Measurements from ENCODE around the gene SORCS1.

Gene SORCS1

DNA sequence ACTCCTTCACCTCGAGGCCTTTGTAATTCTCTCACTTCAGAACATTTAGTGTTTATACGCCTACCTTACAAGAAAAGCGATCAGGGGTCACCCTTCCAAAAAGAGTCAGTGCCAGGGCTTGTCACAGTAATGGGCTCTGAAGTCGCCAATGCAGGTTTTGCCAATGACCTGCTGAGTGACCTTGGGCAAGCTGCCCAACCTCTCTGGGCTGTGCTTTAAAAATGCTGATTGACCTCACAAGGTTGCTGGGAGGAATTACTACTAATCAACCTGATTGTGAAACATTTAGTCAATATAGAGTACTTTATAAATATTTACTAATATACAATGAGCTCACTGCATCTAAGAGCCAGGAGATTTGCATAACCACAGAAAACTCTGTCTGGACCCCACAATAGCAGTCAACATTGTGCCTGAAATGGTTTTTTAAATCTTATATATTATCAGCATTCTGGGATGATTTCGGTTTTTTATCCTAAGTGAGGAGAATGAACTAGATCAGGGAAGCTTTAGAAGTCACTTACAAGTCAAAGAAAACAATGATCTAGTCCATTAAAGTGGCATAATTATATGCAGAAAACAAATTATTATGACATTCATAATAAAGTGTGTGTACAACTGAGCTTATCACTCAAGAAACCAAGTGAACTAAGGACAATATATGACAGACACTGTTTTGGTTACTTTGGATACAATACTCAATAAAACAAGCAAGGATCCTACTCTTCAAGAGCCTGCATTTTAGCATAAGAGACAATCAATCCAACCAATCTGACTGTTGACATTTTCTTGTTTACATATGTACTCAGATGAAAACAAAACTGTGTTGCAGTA, 290.5 kb downstream of the SORCS1 start:
- no peak for DNase-seq

DNA sequence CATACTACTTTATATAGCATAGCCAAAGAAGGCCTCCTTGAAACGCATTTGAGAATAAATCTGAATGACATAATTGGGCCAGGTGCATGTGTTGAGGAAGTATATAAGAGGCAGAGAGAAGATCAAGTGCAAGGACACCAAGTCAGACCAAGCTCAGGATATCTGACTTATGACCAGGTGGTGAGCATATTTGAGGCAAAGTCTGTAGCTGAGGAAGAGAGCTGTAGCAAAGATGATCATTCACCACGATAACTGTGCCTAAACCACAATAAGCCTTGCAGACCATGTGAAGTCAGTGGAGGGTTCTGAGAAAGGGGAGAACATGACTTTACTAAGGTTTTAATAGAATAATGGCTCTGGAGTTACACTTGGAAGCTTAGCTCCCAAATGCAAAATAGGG, 292.3 kb downstream of the SORCS1 start:
- DNase-seq, result no peak

DNA sequence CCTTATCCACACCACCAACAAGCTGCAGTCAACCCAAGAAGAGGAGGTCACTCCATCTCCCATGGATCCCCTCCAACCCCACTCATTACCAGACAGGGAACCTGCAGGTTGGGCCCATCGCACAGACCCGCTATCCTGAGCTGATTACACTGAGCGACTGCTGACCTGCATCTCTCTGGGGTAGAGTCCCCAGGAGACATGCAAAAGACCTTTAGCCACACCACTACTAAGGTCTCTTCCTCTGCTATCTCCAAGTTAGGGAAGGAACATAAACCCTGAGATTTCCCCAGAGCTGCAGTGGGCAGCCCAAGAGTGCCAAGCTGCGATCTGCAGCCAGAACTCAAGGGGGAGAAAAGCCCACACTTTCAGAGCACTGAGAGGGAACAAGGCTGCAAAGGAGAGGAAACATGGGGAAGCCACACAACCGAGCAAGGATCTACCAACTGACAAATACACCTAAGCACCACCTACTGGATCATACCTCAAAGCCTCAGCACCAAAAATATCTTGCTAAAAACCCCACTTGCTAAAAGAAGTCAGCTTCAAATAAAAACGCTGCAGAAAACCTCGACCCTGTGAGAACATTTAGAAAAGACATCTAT, 298.2 kb downstream of the SORCS1 start:
- DNase-seq, result no peak

DNA sequence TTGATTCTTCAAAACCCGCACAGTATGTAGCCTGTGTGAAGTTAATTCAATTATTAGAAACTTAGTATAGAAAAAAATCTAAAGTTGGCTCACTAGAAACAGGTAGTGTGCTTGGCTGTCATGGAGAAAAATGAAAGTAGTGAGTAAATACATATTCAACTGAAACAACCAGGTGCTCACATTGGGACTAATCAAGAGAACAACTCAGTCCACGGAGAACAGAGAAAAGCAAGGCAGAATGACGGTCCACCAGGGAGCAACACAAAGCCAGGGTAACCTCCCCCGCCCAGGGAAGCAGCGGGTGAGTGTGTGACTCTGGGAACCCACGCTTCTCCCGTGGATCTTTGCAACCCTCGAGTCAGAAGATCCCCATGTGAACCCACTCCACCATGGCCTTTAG, 300.5 kb downstream of the SORCS1 start:
- no peak for DNase-seq

DNA sequence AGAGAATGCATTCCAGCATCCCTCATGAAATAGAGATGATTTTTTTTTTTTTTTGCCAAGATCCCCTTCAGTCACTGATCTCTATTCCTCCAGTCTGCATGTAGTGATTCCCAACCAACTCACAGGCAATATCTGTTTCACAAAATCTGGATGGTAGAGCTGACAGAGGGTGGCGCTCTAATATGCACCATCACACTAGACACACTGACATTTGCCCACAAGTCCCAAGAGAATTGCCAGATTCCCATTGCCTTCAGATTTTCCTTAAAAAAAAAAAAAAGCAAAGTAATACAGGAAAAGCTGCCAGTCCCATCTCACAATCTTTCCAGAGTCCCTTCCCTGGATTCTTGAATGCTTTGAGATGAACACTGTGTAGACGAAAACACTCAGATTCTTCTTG, 301.0 kb downstream of the SORCS1 start:
- DNase-seq, result no peak

DNA sequence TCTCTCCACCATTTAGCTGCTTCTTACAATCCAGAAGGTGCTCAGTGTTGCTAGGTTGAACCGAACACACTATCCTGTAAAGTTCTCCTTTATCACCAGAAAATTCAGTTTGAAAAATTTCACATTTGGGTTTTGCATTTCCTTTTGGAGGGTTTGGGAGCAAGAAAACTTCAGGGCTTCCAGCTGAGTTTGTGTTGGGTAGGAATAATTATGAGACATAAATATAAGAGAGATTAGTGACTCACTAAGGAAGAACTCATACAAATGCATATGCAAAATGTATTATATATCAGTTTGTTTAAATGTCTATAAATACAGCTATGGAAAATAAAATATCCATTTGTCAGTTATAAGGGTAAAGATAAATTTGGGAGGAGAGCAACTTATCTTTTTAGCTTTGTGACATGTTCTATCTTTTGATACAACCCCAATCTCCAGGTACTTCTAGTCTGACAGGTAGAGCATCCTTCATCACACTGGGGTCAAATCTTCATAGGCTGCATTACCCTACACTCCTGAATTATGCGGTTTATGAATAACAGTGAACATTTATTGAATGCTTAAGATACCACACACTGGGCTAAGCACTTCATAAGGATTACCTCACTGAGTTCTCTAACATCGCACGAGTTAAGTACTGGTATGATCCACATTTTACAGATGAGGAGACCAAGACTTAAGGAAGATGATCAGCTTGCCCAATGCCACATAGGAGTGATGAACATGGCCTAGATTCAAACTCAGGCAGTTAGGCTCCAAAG, 304.4 kb downstream of the SORCS1 start:
- DNase-seq, result no peak

DNA sequence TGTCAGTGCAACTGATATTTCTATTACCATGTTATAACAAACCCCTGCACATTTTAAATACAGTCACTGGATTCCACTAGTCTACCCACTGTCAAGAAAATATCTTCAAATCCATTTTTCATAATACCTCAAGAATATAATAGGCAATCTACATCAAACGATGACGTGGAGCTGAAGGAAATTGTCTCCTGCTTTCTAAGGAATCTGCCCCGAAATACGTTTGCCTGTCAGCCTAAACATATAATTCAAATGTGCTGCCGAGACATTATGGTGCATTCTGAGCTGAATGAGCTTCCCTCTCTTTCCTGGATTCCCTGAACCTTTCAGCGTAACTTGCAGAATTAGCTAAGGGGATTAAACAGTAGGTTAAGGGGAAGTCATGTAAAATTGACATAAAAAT, 306.8 kb downstream of the SORCS1 start:
- DNase-seq, result no peak

DNA sequence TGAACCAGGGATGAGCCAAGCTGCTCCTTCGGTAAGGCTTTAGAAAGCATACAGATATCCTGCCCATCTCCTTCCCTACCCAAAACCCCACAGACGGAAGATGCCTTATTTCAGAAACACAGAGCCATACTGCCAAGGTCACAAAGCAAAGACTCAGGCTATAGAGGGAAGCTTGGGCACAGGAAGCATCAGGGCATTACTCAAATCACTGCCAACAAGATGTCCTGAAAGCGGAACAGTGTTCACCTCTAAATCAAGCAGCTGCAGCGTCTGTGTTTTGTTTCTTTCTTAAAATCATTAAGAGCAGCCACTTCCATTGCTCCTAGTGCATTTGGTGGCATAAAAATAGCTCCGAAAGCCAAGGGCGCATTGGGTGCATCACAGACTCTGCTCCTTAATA, 307.3 kb downstream of the SORCS1 start:
- DNase-seq, result no peak

DNA sequence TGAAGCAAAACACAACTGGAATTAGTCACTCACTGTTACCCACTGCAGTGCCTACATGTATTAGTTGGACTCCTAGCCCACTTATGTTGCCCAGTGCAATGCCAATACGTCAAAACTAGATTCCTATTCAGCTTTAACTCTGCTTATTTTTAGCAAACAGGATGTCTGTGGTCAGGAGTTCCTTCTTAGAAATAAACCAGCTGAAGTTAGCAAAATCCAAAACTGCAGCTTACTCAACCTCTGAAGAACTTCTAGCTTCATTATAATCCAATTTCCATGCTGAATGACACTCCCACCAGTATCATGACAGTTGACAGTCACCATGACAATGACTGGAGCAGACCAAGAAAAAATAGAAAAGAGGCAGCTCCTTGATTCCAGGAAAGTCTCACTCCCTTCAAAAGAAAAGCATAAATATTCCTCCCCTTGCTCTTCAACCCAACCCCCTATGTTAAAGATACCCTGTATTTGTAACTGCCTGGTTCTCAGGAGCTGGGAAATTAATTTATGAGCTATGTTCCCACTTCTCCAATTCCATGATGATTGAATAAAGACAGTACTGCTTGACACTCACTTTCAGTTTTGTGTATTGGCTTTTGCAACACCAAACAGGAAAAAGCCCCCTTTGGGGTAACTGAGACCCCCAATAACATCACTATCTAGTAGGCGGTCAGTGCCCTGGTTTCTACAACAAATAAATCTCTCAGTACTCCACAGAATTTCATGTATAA, 327.4 kb downstream of the SORCS1 start:
- DNase-seq, result peak; percentile 70 to 78

DNA sequence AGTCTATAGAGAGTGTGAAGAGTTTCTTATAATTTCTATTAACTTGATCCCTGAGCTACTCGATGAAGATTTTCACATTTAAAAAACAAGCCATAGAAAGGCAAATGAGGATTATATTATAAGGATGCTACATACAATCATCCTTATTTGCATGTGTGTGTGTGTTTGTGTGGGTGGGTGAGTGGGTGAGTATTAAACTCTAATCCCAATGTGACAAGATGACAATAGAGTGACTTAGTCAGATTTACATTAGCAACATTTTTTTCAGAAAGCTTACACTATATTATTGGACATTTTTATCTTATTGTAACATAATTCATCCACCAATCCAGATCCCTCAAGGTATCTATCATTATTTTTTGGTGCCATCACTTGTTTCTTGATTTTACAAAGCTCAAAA, 331.7 kb downstream of the SORCS1 start:
- DNase-seq, result peak; percentile 47 to 65

DNA sequence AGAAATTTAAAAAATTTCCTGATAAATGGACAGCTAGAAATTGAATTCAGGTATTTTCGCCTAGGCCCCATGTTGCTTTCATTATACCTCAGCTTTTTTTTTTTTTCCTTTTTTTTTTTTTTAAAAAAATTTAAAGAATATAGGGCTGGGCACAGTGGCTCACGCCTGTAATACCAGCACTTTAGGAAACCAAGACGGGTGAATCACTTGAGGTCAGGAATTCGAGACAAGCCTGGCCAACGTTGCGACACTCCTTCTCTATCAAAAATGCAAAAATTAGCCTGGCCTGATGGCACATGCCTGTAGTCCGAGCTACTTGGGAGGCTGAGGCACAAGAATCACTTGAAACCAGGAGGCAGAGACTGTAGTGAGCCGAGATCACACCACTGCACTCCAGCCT, 334.0 kb downstream of the SORCS1 start:
- peak; percentile 56 to 63 for DNase-seq

DNA sequence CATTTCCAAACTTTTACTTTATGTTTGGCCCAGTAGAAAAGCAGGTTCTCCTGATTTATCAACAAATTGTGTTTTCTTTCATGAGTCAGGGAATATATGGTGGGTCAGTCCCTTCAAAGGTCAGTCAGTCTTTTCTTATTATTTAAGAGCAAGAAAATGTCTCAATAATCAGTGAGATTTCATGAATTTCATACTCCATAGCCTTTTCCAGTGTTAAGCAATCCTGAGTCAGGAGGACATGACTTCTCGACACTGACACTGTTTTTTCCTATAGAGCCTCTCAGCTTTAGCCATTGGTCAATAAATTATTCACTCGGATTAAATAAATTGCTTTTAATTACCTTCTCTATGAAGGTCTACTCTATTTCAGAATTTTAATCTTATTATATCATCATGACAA, 334.5 kb downstream of the SORCS1 start:
- peak; percentile 88 to 95 for DNase-seq

DNA sequence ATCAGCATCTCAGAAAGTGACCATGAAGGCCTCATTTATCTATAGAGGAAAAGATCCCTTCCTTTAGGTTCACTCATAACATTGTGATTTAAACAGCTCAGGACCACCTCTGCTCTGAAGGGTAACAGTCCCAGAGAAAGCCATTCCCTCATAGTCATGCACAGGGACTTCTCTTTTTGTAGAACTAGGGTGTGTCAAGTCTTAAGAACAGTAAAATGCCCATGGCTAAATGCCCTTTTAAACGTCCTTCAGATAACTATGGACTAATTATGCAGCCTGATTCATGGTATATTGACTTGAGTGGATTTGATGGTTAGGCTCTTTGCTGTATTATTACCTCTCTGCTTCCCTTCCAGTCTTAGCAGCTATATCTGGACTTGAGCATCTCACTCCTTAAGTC, 337.8 kb downstream of the SORCS1 start:
- peak; percentile 29 to 48 for DNase-seq

DNA sequence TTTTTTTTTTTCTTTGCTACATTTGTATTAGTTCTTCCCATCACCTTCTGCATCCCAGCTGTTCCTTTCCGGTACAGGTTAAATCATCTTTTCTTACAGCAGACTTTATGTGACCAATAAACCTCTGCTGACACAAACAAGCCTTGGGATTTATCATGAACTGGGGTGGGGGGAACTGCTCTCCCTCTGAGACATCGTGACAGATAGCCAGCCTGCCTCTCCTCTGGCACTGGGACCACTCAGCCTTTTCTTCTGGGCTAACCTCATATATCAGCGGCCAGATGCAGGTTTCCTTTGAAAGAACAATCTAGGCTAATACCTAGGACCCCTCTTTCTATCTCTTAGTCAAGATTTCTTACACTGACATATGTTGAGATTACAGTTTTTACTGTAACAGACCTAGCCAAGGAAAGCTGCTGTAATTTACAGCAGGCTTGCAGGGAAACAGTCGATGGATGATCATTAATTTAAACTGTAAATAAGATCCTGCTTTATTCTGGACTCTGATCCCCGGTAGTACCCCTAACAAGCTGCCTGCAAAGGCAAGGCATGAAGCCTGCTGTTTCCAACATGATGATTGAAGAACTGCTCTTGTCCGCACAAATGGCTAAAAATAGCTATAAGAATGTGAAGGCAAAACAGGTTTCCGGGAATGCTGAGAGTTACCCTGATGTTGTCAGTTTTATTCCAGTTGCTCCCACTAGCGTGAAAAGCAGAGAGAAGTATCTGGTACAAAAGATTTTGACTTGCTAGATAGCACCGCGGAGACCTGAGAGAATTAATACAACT, 338.7 kb downstream of the SORCS1 start:
- no peak for DNase-seq

DNA sequence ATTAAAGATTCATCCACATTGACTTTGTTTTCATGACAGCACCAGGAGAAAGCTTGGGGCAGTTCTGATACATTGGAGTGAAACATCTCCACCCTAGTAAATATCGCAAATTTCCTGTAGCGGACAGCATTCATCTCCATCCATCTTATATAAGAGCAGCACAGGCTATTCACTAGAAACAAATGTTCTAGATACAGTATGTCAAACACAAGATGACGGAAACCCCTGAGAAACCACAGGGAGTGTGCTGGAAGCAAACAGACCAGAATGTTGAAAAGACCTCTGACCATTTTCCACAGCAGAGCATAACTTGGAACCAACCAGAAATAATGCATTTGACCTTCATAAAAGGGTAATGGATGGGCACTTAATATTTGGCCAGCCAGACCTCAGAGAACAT, 343.9 kb downstream of the SORCS1 start:
- DNase-seq, result no peak

DNA sequence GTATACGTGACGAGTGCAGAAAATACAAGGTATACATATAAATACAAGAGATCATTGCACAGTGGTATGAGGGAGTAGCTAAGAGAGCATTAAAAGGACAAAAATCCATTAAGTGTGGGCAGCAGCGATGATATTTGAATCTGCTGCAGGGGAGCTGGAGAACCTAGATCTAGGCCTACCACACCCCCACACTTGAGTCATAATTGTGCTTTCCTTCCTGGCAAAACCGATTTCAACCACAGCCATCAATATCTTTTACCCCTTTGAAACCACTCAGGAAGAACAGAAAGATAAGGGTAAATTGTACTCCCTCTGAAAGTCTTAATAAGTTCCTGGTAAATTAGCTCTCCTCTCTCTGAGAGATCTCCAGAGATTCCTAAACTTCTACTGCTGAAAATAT, 345.0 kb downstream of the SORCS1 start:
- DNase-seq, result no peak

DNA sequence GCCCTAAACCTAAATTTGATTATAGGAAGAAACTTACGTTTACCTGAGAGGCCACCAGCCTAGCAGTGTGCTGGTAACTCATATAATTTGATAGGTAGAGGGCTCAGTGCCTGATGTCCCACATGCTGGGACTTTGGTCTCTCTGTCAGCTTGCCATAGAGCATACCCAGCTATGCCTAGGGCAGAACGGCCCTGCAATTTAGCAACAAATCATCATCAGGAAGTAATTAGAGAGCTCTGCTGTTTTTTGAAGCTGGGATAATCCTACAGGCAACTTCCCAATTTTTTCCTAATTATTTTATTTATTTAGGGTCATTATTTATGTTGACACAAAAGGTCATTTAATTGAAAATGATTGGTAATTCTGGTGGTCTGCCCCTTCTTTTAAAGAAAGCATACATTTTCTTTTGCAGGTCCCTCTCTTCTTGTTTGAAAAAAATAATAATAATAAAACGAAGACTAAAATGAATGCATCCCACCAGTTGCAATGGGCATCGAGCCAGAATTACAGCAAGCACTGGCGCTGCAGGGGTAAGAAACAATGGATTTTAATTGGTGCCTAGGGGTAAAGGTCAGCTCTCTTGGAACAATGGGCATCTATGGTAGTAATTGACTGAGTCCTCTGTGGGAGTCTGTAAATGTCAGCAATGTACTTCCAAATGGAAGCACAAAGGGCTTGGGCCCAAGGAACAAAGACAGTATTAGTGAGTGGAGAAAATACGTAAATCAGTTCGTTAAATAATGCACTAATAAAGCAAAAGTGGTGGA, 348.0 kb downstream of the SORCS1 start:
- DNase-seq, result no peak

DNA sequence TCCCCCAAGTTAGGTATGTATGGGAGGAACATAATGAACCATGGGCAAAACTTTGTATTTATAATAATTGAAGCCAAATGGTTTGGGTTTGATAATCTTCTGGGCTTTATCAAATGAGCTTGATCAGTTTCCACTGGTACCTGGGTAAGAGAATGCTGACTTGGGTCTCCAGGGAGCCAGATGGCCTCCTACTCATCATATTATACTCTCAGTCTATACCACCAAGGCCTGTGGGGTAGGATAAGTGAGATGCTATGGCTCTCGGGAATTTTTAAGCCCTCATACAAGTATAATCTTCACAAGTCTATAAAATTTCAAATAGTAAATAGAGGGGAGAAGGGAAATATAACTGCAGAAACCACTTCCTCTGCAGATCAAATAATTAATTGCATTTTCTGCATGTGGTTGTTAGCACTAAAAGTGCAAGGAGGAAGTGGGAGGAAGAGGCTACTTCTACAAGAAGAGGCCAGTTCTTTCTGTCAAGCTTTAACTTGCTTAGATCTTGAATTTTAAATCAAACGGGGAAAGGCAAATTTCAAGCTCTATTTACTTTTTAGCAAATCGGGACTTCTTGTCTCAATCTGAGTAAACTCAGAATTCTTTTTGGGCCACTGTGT, 349.0 kb downstream of the SORCS1 start:
- DNase-seq, result no peak

DNA sequence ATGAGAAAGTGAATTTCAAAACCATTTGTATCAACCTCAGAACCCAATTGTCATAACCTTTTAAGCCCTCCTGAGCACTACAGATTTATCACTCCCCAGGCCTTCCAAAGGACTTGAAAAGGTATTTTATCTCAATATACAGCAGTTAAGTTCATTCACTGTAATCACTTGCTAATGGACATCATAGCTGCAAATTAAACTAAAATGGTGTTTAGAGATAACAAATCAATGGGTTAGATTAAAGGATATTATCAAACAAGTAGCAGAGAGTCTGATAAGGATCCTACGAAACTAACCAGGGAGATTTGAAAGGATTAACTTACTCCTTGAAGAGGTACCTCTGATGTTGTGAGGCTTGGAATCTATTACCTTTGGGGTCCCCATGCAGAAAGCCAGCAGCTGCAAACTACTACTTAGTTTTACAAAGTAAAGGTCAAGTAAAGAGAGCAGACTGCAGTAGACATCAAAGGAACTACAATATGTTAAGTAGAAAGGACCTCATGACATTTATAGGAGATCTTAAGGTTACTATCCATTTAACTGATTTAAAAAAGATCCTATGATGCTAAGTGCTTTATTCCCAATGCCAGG, 359.4 kb downstream of the SORCS1 start:
- DNase-seq, result no peak

DNA sequence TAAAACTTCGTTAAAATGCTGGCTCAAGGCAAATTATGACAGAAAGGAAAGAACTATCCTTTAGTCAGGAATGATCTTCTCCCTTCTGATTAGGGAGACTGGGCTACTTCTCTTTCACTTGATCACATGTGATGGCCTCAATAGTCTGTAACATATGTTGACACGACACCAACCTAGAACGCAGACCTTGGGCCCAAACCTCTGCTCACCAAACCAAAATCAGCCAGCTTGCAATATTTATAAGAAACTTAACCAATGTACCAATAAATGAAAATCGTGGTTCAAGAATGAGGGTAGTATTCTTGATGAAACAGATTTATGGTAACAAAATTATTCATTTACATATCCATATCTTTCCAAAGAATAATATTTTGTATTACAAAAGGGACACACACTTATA, 361.6 kb downstream of the SORCS1 start:
- DNase-seq, result no peak

DNA sequence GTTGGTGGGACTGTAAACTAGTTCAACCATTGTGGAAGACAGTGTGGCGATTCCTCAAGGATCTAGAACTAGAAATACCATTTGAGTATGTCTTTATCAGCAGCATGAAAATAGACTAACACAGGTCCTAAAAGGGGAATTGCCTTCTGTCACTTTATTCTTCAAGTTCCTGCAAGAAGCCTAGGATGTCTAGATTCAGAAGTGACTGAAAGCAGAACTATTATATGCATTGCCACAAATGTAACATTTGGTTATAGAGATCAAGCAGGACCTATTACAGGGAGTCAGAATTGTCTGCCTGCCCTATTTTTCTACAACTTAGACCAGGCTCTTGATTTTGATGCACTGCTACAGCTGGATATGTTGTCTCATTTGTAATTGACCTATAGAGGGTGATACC, 364.7 kb downstream of the SORCS1 start:
- DNase-seq, result peak; percentile 15 to 26

Data from inflammatory macrophage treated with lipopolysaccharide for 1 hour (primary cell).